ENCODE results near the gene TNKS1BP1. TPM values are rescaled to one million over a fixed set of nuclear protein-coding genes. Genes with fewer than 3 reads are reported as not detected.

Gene TNKS1BP1
- total RNA-seq, 1 experiment from 2014 or later = 218 TPM

DNA sequence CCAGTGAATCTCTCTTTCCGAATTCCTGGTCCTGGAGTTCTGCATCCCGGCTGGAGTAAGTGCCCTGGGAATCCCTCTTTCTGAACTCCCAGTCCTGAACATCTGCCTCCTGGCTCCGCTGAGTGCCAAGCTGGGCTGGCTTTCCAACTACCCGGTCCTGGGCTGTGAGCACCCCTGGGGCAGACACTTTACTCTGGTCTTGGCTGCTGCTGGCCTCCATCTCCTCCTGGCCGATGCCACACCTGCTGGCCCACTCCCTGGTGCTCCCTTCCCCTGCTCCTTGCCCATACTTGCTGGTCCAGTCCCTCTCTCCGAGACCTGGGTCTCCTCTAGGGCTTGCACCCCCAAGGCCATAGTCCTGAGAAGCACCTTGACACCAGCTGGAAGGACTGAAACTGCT is 14.7 kb downstream of the TNKS1BP1 start:
- H3K9me3 ChIP-seq (ENCODE audit: insufficient read depth, low read depth) = no peaks in the 10 kb centered on the region
- peaks cover 48% of the 10 kb centered on the region for H4K20me1 ChIP-seq (ENCODE audit: insufficient read depth)
- intact Hi-C loops (cut with micrococcal nuclease; ENCODE audit: unreplicated experiment) = no loop called here
- no peak for DNase-seq
- CTCF ChIA-PET = no interaction called here
- H3K9me2 ChIP-seq (ENCODE audit: insufficient read depth) = no peaks in the 10 kb centered on the region
- H3F3A ChIP-seq (ENCODE audit: insufficient read depth, low read depth) = peaks cover 44% of the 10 kb centered on the region
- peak overlapping the region; percentile 95 for H3K4me2 ChIP-seq
- POLR2A ChIA-PET (ENCODE audit: unreplicated experiment) = no interaction called here
- peaks cover 21% of the 10 kb centered on the region for H3K36me3 ChIP-seq (ENCODE audit: low read depth)
- no TSS peak for BruUV-seq (replicated peaks)
- peak overlapping the region; percentile 67 for H3K27ac ChIP-seq
- no peak overlapping the region for H2AFZ ChIP-seq
- H3K4me1 ChIP-seq (replicated peaks; ENCODE audit: insufficient read depth) = peaks cover 54% of the 10 kb centered on the region
- H3K27me3 ChIP-seq (ENCODE audit: insufficient read depth, low read depth) = no peaks in the 10 kb centered on the region
- peaks cover 52% of the 10 kb centered on the region for H3K79me2 ChIP-seq (ENCODE audit: low read depth)
- H3K4me3 ChIP-seq = no peak overlapping the region
- no peak for TF ChIP-seq EZH2 (IDR thresholded peaks at IDR 0.05; ENCODE audit: low read depth)
- TF ChIP-seq, protein P1, sequence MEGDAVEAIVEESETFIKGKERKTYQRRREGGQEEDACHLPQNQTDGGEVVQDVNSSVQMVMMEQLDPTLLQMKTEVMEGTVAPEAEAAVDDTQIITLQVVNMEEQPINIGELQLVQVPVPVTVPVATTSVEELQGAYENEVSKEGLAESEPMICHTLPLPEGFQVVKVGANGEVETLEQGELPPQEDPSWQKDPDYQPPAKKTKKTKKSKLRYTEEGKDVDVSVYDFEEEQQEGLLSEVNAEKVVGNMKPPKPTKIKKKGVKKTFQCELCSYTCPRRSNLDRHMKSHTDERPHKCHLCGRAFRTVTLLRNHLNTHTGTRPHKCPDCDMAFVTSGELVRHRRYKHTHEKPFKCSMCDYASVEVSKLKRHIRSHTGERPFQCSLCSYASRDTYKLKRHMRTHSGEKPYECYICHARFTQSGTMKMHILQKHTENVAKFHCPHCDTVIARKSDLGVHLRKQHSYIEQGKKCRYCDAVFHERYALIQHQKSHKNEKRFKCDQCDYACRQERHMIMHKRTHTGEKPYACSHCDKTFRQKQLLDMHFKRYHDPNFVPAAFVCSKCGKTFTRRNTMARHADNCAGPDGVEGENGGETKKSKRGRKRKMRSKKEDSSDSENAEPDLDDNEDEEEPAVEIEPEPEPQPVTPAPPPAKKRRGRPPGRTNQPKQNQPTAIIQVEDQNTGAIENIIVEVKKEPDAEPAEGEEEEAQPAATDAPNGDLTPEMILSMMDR (conservative IDR thresholded peaks at IDR 0.05) = no peak

DNA sequence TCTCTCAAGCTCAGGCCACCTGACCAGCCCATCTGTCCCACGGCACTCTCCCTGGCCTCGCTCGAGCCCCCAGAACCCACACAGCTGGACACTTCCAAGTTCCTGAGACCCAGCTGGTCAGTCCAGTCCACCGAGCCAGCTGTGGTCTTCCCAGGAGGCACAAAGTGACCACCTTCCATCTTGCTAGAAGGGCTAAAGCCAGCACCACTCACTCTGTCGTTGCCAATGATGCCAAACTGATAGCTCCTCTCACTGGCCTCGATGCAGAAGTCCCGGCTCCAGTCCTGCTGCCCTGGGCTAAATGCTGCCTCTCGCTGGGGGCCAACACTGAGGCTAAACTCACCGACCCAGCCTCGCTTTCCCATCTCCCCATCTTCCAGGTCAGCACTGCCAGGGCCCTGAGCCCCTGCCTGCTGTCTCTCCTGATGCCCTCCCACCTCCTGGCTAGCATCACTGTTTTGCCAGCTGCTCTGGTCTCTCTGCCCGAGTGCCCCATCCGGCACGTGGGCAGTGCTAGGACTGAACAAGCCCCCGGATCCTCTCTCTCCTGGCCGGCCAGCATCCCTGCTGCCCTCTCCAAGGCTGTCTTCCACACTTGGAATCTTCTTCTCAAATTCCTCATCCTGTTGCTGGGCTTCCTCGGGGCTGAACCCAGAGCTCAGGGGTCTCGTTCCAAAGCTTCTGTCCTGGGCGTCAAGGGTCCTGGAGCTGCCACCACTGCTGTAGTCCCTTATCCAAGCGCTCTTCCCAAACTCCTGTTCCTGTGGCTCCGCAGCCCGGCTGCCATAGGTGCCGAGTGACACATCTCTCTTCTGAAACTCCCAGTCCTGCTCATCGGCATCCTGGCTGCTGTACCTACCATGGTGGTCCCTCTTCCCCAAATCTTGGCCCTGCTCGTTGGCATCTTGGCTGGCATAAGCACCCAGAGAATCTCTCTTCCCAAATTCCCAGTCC is 15.4 kb downstream of the TNKS1BP1 start:
- Histone ChIP-seq H3K4me3 (no peak overlapping the region), H4K20me1 (ENCODE audit: insufficient read depth) (peaks cover 55% of the 10 kb centered on the region), H3K27ac (peak overlapping the region; percentile 27; the same call in 1 of the 2 replicates)

DNA sequence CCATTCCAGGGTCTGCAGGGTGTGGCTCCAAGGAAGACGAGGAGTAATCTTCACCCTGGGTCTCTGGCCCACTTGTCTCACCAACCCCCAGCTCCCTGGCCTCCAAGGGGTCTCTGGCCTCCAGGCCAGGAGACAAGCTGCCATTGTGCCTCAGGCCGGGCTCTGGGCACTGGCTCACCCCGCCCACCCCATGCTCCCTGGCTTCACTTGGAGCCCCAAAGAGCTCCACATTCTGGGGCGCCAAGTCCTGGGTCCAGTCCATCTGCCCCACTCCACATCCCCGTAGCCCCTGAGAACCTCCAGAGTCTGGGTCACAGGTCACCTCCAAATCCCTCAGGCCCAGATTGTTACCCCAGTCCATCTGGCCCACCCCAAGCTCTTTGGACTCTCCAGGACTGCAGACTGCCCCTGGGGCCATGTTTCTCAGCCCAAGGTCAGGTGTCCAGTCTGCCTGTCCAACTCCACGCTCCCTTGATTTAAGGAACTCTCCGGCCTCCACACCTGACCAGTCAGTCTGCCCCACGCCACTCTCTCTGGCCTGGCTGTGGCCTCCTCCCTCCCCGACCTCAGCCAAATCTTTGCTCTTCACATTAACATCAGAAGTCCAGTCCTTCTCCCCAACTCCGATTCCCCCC is 16.2 kb downstream of the TNKS1BP1 start:
- peaks cover 44% of the 10 kb centered on the region for H3F3A ChIP-seq (ENCODE audit: insufficient read depth, low read depth)
- CTCF ChIA-PET = no interaction called here
- peak overlapping the region; percentile 27 for H3K27ac ChIP-seq
- H3K4me3 ChIP-seq = no peak overlapping the region; the same call in 1 of the 2 replicates
- peaks cover 55% of the 10 kb centered on the region for H3K79me2 ChIP-seq (ENCODE audit: low read depth)
- intact Hi-C loops (cut with micrococcal nuclease; ENCODE audit: unreplicated experiment) = no loop called here
- H3K4me2 ChIP-seq = peak overlapping the region; percentile 60
- H2AFZ ChIP-seq = no peak overlapping the region
- no TSS peak for BruUV-seq (replicated peaks)
- H4K20me1 ChIP-seq (ENCODE audit: insufficient read depth) = peaks cover 58% of the 10 kb centered on the region
- POLR2A ChIA-PET (ENCODE audit: unreplicated experiment) = no interaction called here
- TF ChIP-seq EZH2 (IDR thresholded peaks at IDR 0.05; ENCODE audit: low read depth) = no peak
- TF ChIP-seq, protein P1 (conservative IDR thresholded peaks at IDR 0.05) = no peak
- H3K9me2 ChIP-seq (ENCODE audit: insufficient read depth) = no peaks in the 10 kb centered on the region
- no peak for DNase-seq
- H3K36me3 ChIP-seq (ENCODE audit: low read depth) = peaks cover 23% of the 10 kb centered on the region
- H3K4me1 ChIP-seq (replicated peaks; ENCODE audit: insufficient read depth) = peaks cover 54% of the 10 kb centered on the region
- H3K27me3 ChIP-seq (ENCODE audit: insufficient read depth, low read depth) = no peaks in the 10 kb centered on the region
- no peaks in the 10 kb centered on the region for H3K9me3 ChIP-seq (ENCODE audit: insufficient read depth, low read depth)

More for the DNA sequence above, 15.4 kb downstream of the TNKS1BP1 start:
- Histone ChIP-seq H3K4me1 (replicated peaks; ENCODE audit: insufficient read depth) (peaks cover 54% of the 10 kb centered on the region), H3K27me3 (ENCODE audit: insufficient read depth, low read depth) (no peaks in the 10 kb centered on the region), H3F3A (ENCODE audit: insufficient read depth, low read depth) (peaks cover 44% of the 10 kb centered on the region), H3K79me2 (ENCODE audit: low read depth) (peaks cover 55% of the 10 kb centered on the region), H3K9me2 (ENCODE audit: insufficient read depth) (no peaks in the 10 kb centered on the region), H3K36me3 (ENCODE audit: low read depth) (peaks cover 23% of the 10 kb centered on the region), H2AFZ (no peak overlapping the region), H3K4me2 (peak overlapping the region; percentile 60), H3K9me3 (ENCODE audit: insufficient read depth, low read depth) (no peaks in the 10 kb centered on the region)
- ChIA-PET CTCF (no interaction called here), POLR2A (ENCODE audit: unreplicated experiment) (no interaction called here)
- no peak for DNase-seq
- BruUV-seq (replicated peaks) = TSS peak; percentile 15
- no peak for TF ChIP-seq EZH2 (IDR thresholded peaks at IDR 0.05; ENCODE audit: low read depth)
- TF ChIP-seq, protein P1 (conservative IDR thresholded peaks at IDR 0.05) = no peak
- intact Hi-C loops (cut with micrococcal nuclease; ENCODE audit: unreplicated experiment) = no loop called here

Data from PC-9 (cell line).